DMS53 (cell line): Measurements from ENCODE around the gene NPDC1.

Experiments used
- DNase-seq: peaks from one replicate; lab custom pipeline; 2025; lab: John Stamatoyannopoulos, UW

NPDC1 gene

DNA sequence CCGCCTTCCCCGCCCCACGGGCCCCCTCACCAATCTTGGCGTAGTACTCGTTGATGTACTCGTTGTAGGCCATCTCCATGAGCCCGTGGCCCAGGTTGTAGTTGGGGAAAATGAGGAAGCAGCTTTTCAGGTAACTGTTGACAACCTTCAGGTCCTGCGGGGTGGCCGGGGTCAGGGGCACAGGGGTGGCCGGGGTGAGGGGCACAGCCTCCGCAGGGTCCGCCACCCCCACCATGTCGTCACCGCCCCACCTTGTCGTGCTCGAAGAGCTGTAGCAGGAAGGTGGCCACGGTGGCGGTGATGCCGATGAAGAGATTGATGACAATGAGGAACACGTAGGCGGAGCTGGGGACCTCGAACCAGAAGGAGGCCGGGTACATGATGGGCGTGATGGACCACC, 34.8 kb downstream of the NPDC1 start:
- DNase-seq = no peak

DNA sequence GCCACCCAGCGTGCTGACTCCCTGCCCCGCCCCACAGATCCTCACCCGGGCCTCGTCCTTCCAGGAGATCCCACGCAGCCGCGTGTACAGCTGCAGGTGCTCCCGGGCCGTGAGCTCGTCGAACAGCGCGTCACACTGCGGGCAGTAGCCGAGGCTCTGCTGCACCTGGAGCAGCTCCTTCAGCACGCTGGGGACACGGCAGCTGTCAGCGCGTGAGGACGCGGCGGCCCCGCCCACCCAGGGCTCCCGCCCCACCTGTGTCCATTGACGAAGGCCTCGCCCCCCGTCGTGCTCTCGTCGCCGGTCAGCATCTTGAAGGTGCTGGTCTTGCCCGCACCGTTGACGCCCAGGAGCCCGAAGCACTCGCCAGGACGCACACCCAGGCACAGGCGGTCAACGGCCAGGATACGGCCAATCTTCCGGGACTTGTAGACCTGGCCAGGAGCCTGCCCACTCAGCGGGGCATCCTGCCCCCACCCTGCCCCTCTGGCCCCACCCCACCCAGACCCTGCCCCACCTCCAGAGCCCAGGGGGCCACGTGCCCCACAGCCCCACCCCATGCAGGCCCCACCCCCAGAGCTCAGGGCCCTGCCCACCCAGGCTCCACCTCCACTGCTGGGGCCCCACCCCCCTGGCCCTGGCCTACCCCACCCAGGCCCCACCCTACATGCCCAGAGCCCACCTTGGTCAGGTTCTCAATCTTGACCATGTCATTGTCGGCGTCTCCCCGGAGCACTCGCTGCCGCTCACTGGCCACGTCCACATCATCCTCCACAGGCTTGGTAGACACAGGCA, 35.8 kb downstream of the NPDC1 start:
- no peak for DNase-seq

- no peak for DNase-seq
These were observed 36.8 kb downstream of the NPDC1 start for GRCh38 chr9:137009217-137009616.

DNA sequence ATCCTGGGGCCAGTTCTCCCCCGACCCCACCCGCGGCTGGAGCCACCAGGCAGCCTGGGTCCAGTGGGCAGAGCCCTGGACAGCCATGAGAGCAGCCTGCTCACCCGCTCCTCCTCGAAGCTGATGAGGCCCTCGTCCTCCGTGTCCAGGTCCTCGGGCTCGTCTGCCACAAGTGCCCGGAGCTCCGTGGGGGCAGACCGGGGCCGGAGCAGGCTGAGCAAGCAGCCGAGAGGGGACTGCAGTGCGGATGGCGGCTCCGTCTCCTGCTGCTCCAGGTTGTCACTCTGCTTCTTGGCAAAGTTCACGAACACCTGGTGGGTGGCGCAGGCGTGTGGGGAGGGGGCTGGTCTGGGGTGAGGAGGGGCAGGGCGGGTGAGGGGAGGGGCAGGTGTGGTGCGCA, 37.7 kb downstream of the NPDC1 start:
- DNase-seq = no peak

- no peak for DNase-seq
These were observed 38.1 kb downstream of the NPDC1 start for GRCh38 chr9:137007816-137008270.

DNA sequence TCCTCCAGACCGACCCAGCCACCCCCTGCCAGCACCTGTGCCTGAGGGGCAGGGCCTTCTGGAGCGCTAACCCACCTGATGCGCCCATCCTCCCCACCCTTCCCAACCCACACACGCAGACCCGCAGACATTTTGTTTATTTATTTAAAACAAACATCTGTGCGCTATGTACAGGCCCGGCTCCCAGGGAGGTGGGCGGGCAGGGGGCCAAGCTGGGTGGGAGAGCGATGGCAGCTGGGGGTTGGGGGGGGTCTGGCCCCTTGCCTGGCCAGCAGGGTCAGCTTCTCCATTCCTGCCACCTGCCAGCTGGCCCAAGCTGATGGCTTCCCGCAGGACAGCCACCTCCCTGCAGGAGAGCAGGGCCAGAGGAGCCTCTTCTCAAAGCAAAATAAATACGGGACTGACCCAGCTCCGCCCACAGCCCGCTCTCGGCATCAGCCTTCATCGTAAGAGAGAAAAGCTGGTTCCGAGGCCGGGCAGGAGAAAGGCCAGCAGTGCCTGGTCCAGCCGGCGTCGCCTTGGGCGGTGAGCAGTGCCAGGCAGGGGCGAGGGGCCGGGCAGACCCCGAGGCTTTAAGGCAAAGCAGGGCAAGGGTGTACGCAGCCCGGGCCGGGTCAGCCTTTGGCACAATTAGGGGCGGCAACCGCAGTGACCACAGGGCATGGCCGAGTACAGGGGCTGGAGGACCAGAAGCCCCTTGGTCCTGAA, 38.7 kb downstream of the NPDC1 start:
- peak; percentile 69 for DNase-seq

- DNase-seq = no peak
These were observed 39.6 kb downstream of the NPDC1 start for GRCh38 chr9:137006116-137007003.

DNA sequence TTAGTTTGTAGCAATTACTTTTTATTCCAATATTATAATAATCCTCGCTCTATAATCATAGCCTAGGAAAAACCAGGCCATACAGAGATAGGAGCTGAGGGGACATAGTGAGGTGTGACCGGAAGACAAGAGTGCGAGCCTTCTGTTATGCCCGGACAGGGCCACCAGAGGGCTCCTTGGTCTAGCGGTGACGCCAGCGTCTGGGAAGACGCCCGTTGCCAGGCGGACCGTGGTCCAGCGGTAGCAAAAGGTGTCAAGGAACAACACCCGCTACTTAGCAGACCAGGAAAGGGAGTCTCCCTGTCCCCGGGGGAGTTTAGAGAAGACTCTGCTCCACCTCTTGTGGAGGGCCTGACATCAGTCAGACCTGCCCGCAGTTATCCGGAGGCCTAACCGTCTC, 41.7 kb downstream of the NPDC1 start:
- peak; percentile 57 for DNase-seq

- DNase-seq = no peak
These were observed 43.3 kb downstream of the NPDC1 start for GRCh38 chr9:137002646-137003041.

DNA sequence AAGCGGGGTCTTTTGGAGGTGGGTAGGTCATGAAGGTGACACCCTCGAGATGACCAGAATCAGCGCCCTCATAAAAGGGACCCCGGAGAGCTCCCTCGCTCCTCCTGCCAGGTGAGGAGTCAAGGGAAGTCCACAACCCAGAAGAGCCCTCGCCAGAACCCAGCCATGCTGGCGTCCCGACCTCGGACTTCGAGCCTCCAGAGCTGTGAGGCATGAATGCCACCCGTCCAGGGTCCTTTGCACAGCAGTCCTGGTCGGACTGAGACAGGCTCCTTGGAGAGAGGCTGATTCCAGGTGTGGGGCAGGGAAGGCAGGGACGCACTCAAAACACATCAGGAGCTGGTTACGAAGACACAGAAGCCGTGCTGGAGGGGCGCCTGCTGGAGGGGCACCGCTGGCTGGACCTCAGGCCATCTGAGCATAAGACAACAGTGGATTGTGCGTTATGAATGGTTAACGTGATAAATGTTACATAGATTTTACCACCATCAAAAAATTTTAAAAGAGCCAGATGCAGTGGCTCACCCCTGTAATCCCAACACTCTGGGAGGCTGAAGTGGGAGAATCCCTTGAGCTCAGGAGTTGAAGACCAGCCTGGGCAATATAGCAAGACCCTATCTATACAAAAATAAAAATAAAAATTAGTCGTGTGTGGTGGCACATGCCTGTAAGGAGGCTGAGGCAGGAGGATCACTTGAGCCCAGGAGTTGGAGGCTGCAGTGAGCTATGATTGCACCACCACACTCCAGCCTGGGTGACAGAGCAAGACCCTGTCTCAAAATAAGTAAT, 43.9 kb downstream of the NPDC1 start:
- no peak for DNase-seq

DNA sequence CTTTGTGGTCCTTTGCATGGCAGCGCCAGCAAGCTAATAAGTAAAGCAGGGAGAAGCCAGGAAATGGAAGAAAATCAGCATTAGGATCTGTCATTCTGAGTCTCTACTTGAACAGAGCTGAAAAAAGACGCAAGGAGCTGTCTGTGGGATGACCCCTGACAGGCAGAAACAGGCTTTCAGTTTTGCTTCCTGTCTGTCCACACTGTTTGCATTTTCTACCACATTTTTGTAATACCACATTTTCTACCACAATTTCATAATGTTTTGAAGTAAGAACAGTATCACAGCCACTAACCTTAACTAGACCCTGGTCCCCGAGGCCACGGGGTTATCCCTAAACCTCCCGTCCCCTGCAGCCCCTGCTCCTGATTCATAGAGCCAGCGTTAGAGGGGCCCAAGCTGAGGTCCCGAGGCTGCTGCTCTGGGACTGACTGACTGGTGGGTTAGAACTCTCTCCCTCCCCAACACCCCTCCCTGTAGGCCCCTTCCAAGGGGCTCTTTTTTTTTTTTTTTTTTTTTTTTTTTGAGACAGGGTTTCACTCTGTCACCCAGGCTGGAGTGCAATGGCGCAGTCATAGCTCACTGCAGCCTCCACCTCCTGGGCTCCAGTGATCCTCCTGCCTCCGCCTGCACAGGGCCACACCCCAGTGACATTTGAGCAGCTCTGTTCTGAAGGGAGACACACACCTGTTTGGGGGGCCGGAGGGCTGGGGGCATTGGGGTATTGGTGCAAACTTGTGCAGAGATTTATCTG, 45.6 kb downstream of the NPDC1 start:
- DNase-seq = no peak

GRCh38 chr9:136997830-136998234, 48.1 kb downstream of the NPDC1 start:
- DNase-seq = no peak

DNA sequence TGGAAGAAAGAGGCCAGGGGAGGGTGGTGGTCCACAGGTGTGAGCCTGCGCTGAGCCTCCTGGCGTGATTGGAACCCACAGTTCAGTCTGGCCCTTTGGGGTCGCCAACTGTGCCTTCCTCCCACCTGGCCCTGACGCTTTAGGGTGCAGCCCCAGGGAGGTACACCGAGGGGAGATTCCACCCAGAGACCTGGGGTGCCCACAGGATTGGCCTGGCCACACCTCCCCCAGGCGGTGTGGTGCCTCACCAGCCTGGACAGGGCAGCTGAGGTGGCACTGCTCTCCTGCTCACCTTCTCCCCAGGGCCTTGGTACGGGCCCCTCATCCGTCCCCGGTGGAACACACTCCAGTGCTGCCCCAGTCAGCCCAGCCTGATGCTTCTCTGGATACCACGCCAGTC, 48.6 kb downstream of the NPDC1 start:
- no peak for DNase-seq

DNA sequence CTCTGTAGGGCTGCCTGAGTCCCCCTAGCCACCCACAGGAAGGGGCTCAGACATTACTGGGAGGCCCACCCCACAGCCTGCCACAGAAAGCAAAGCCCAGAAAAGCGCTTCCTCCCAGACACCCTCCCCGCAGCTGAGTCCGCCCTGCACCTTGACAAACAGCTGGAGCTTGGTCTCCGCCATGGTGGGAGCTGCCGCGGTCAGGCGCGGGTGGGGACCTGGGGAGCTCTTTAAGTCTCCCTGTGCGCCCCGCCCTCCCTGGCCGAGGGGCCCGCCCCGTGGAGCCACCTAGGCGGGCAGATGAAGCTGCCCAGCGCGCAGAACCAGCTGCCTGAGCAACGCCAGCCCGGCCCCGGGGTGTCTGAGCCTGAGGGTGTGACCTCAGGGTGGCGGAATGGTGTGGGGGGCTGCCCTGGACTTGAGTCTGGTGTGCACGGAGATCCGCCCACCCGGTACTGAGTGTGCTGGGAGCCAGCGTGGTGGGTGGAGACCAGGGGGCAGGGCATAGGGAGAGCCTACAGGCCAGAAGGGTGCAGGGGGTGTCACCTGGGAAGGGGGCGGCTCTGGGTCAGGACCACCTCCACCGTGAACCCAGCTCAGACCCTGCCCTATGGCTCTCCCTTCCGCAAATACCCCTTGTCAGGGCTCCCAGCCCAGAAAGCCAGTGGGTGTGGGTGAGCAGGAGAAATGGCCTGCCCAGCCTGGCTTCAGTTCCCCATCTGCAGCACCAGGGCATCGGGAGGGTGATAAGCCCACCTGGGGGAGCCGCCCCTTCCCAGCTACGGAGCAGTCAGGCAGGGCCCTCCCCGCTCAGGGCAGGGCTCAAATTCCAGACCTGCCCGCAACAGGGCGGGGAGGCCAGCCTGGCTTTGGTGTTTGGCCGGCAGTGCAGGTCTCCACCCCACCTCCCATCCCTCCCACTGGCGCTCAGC, 49.4 kb downstream of the NPDC1 start, which contains the start of gene CLIC3:
Gene CLIC3, minus strand, starts transcription at position 208 of the 932 bp plus-strand sequence. Its CDS starts 25 bp downstream, at position 183.
- peak; percentile 58 for DNase-seq

GRCh38 chr9:136995772-136996311, 50.1 kb downstream of the NPDC1 start:
- peak; percentile 53 for DNase-seq

DNA sequence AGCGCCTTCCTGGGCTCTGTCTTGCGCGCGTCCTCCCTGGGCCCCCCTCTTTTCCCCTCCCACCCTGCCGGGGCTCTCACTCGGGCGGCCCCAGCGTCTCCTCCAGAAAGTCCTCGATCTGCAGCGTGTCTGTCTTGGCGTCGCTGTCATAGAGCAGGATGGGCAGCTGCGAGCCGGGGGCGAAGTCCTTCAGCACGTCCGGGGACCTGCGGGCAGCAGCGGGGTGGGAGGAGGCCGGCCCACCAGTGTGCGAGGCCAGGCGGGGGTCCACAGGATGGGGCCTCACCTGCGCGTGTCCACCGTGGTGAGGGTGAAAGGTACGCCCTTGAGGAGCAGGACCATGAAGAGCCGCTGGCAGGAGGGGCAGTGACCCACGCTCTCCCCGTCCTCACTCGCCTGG, 50.6 kb downstream of the NPDC1 start:
- peak; percentile 66 for DNase-seq

- DNase-seq = peak; percentile 82
These were observed 51.1 kb downstream of the NPDC1 start for GRCh38 chr9:136994888-136995230.

GRCh38 chr9:136994180-136994887, 51.6 kb downstream of the NPDC1 start:
- DNase-seq = no peak
